Measurements from ENCODE around the gene KLHL40. TPM values are rescaled to one million over a fixed set of nuclear protein-coding genes. Genes with fewer than 3 reads are reported as not detected.

KLHL40 gene
- polyA plus RNA-seq, 2 of the 4 experiments (the other 2 are of a cell fraction): not detected

DNA sequence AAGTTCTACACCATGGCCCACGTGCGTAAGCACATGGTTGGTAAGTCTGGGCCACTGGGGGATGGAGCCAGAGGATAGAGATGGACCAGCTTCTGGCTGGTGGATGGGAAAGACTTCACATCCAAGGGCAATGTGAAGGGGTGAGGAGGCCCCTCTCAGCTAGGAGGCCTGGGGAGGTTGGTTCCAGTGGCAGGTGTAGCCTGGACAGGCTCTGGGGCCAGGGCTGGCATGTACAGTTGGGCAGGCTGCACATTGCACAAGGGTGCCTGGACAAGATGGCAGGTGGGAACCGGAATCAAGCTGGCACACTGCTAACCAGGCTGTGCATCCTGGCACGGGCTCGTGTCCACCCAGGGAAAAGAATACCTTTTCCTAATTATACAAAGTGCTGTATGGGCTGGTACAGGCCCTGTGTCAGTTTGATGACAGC lies 23.7 kb upstream of the KLHL40 start:
- ChIA-PET CTCF (interaction anchor here (0.7 to 1.2 kb wide), 3 partner anchors 10 to 88 kb away, joined by 3 to 4 read pairs (median 3); no protein-coding TSS in a partner anchor), POLR2A (no interaction called here)
- no peak for ATAC-seq
- WGBS (ENCODE audit: missing lambda C conversion rate): 91% methylated on average over 5 of the region's 5 CpGs
- DNase-seq (ENCODE audit: low read depth in 1 of 2, low spot score in 1 of 2): no peak
- H3K4me2 ChIP-seq: no peak overlapping the region
- H3K9me3 ChIP-seq: no peaks in the 10 kb centered on the region
- no peak overlapping the region for H3K4me3 ChIP-seq
- FAIRE-seq: no peak
- TF ChIP-seq MAZ (IDR thresholded peaks at IDR 0.05; ENCODE audit: borderline replicate concordance, low read depth, low read length): no peak
- no peak for TF ChIP-seq TFCP2L1 (CRISPR knock-in tag; IDR thresholded peaks at IDR 0.05)
- TF ChIP-seq RNF2 (IDR thresholded peaks at IDR 0.05; ENCODE audit: borderline replicate concordance, low read depth): no peak
- TF ChIP-seq HOXB13 (CRISPR knock-in tag; IDR thresholded peaks at IDR 0.05; ENCODE audit: low read depth): no peak
- no peak for TF ChIP-seq NFE2L2 (conservative IDR thresholded peaks at IDR 0.05; ENCODE audit: low read length)
- no peak for TF ChIP-seq PBX3 (IDR thresholded peaks at IDR 0.05)
- TF ChIP-seq HMGXB4 (CRISPR knock-in tag; IDR thresholded peaks at IDR 0.05; ENCODE audit: borderline replicate concordance): no peak
- TF ChIP-seq BHLHE40 (IDR thresholded peaks at IDR 0.05; ENCODE audit: low read depth, low read length): no peak
- TF ChIP-seq POLR2A (IDR thresholded peaks at IDR 0.05; ENCODE audit: low read length): no peak
- TF ChIP-seq PHF8 (IDR thresholded peaks at IDR 0.05; ENCODE audit: borderline replicate concordance, low read depth): no peak
- TF ChIP-seq EHMT2 (IDR thresholded peaks at IDR 0.05; ENCODE audit: low read depth): no peak
- TF ChIP-seq, protein P1, sequence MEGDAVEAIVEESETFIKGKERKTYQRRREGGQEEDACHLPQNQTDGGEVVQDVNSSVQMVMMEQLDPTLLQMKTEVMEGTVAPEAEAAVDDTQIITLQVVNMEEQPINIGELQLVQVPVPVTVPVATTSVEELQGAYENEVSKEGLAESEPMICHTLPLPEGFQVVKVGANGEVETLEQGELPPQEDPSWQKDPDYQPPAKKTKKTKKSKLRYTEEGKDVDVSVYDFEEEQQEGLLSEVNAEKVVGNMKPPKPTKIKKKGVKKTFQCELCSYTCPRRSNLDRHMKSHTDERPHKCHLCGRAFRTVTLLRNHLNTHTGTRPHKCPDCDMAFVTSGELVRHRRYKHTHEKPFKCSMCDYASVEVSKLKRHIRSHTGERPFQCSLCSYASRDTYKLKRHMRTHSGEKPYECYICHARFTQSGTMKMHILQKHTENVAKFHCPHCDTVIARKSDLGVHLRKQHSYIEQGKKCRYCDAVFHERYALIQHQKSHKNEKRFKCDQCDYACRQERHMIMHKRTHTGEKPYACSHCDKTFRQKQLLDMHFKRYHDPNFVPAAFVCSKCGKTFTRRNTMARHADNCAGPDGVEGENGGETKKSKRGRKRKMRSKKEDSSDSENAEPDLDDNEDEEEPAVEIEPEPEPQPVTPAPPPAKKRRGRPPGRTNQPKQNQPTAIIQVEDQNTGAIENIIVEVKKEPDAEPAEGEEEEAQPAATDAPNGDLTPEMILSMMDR (IDR thresholded peaks at IDR 0.05): no peak
- no peak for TF ChIP-seq RCOR1 (IDR thresholded peaks at IDR 0.05; ENCODE audit: low read depth, low read length)
- no peak for TF ChIP-seq CBX2 (IDR thresholded peaks at IDR 0.05; ENCODE audit: borderline replicate concordance, low read depth)
- TF ChIP-seq NR3C1 (IDR thresholded peaks at IDR 0.05): no peak
- no peak for TF ChIP-seq POLR2AphosphoS2 (conservative IDR thresholded peaks at IDR 0.05; ENCODE audit: low read length)
- TF ChIP-seq GATA3 (IDR thresholded peaks at IDR 0.05; ENCODE audit: borderline replicate concordance): no peak
- TF ChIP-seq, protein P2, sequence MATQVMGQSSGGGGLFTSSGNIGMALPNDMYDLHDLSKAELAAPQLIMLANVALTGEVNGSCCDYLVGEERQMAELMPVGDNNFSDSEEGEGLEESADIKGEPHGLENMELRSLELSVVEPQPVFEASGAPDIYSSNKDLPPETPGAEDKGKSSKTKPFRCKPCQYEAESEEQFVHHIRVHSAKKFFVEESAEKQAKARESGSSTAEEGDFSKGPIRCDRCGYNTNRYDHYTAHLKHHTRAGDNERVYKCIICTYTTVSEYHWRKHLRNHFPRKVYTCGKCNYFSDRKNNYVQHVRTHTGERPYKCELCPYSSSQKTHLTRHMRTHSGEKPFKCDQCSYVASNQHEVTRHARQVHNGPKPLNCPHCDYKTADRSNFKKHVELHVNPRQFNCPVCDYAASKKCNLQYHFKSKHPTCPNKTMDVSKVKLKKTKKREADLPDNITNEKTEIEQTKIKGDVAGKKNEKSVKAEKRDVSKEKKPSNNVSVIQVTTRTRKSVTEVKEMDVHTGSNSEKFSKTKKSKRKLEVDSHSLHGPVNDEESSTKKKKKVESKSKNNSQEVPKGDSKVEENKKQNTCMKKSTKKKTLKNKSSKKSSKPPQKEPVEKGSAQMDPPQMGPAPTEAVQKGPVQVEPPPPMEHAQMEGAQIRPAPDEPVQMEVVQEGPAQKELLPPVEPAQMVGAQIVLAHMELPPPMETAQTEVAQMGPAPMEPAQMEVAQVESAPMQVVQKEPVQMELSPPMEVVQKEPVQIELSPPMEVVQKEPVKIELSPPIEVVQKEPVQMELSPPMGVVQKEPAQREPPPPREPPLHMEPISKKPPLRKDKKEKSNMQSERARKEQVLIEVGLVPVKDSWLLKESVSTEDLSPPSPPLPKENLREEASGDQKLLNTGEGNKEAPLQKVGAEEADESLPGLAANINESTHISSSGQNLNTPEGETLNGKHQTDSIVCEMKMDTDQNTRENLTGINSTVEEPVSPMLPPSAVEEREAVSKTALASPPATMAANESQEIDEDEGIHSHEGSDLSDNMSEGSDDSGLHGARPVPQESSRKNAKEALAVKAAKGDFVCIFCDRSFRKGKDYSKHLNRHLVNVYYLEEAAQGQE (IDR thresholded peaks at IDR 0.05): no peak
- no peak for TF ChIP-seq EP300 (IDR thresholded peaks at IDR 0.05)
- TF ChIP-seq, protein P3, sequence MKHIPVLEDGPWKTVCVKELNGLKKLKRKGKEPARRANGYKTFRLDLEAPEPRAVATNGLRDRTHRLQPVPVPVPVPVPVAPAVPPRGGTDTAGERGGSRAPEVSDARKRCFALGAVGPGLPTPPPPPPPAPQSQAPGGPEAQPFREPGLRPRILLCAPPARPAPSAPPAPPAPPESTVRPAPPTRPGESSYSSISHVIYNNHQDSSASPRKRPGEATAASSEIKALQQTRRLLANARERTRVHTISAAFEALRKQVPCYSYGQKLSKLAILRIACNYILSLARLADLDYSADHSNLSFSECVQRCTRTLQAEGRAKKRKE (CRISPR knock-in tag; IDR thresholded peaks at IDR 0.05; ENCODE audit: low read depth): no peak
- H3K4me1 ChIP-seq: no peaks in the 10 kb centered on the region
- no peak overlapping the region for H3K27ac ChIP-seq

Measured in A549 (cell line).